HepG2 (cell line): Measurements from ENCODE around the gene CCDC8. TPM values are rescaled to one million over a fixed set of nuclear protein-coding genes. Genes with fewer than 3 reads are reported as not detected.

ENCODE experiments used
- BCL6 ChIP-seq: IDR thresholded peaks from 2 replicates; pipeline ENCODE4 v1.6.1; 2016; ENCODE audit warnings: missing genetic modification reagents, missing compliant biosample characterization
- HDAC1 ChIP-seq: sonication (generic); formaldehyde crosslinking; IDR thresholded peaks from 2 replicates; pipeline ENCODE4 v1.5.1; 2020; ENCODE audit warnings: mild to moderate bottlenecking, missing genetic modification reagents
- MIER3 ChIP-seq: IDR thresholded peaks from 2 replicates; pipeline ENCODE4 v1.6.1; 2016; ENCODE audit warnings: missing compliant biosample characterization, borderline replicate concordance
- PHF8 ChIP-seq: sonication (generic); formaldehyde crosslinking; IDR thresholded peaks from 2 replicates; pipeline ENCODE4 v1.5.0; 2020; ENCODE audit warnings: missing genetic modification reagents
- SKI ChIP-seq: fragments of 450-650 bp; IDR thresholded peaks from one replicate; pipeline ENCODE4 v1.6.1; 2018; ENCODE audit warnings: mild to moderate bottlenecking; ENCODE audit not compliant: partially characterized antibody
- YY1 ChIP-seq: IDR thresholded peaks from 2 replicates; pipeline ENCODE4 v1.6.1; 2011; ENCODE audit warnings: low read length, low read depth, moderate library complexity, mild to moderate bottlenecking; ENCODE audit not compliant: insufficient read depth, insufficient replicate concordance
- ZNF331 ChIP-seq: sonication (generic); formaldehyde crosslinking; IDR thresholded peaks from 2 replicates; pipeline ENCODE4 v1.4.0; 2020; ENCODE audit warnings: missing genetic modification reagents
- ZNF598 ChIP-seq: sonication (generic); formaldehyde crosslinking; IDR thresholded peaks from 2 replicates; pipeline ENCODE4 v1.5.1; 2020; ENCODE audit warnings: mild to moderate bottlenecking, missing genetic modification reagents, borderline replicate concordance
- ZNF709 ChIP-seq: sonication (generic); formaldehyde crosslinking; IDR thresholded peaks from 2 replicates; pipeline ENCODE4 v1.5.0; 2020; ENCODE audit warnings: mild to moderate bottlenecking, missing genetic modification reagents
- polyA plus RNA-seq, 8 experiments: library from polyadenylated mRNA; depleted of rRNA in 3 of 8; stranded (reverse) in 7 of 8; unstranded in 1 of 8; fragments of >200 nt; fragmentation: Illumina TruSeq in 4 of 8; extraction: Trizol in 4 of 8; gene quantifications; 2 replicates each; pipeline versions ENCODE4 v1.2.1 to v1.2.3, GENCODE V29; 2011 to 2016; ENCODE audit warnings: low read depth in 4 of 8, missing spikeins in 1 of 8, mixed read lengths in 1 of 8; ENCODE audit not compliant: insufficient read depth in 1 of 8
- total RNA-seq, 5 experiments: library from RNA; depleted of rRNA; stranded (reverse); fragments of >200 nt; fragmentation: Illumina TruSeq; extraction: Trizol; gene quantifications; 2 replicates each; pipeline ENCODE4 v1.2.3, GENCODE V29; 2016; ENCODE audit warnings: low read depth in 1 of 5
- TF ChIP-seq, protein P1 (sequence below): IDR thresholded peaks from 2 replicates; pipeline ENCODE4 v1.6.1; 2016
- TF ChIP-seq, protein P2 (sequence below): IDR thresholded peaks from 2 replicates; pipeline ENCODE4 v1.6.1; 2016; ENCODE audit warnings: mild to moderate bottlenecking
- TF ChIP-seq, protein P3 (sequence below): sonication (generic); formaldehyde crosslinking; IDR thresholded peaks from 2 replicates; pipeline ENCODE4 v1.4.0; 2020; ENCODE audit warnings: missing genetic modification reagents
- TF ChIP-seq, protein P4 (sequence below): sonication (generic); formaldehyde crosslinking; IDR thresholded peaks from 2 replicates; pipeline ENCODE4 v1.4.0; 2020; ENCODE audit warnings: missing genetic modification reagents
- TF ChIP-seq, protein P5 (sequence below): sonication (generic); formaldehyde crosslinking; IDR thresholded peaks from 2 replicates; pipeline ENCODE4 v1.4.0; 2020; ENCODE audit warnings: missing genetic modification reagents, borderline replicate concordance
- TF ChIP-seq, protein P6 (sequence below): sonication (generic); formaldehyde crosslinking; IDR thresholded peaks from 2 replicates; pipeline ENCODE4 v1.5.0; 2020; ENCODE audit warnings: mild to moderate bottlenecking, missing genetic modification reagents, moderate library complexity

CCDC8 gene
- total and polyA plus RNA-seq, 2 of the 13 experiments (the other 11 are each of a cell fraction or from before 2014, with no cell fraction given) = 0.04 TPM; not detected in 1

- 0 out of 2 replicates have a peak, but pooled peaks have one; percentile 9 for TF ChIP-seq BCL6 (CRISPR knock-in tag)
- TF ChIP-seq, protein P1, sequence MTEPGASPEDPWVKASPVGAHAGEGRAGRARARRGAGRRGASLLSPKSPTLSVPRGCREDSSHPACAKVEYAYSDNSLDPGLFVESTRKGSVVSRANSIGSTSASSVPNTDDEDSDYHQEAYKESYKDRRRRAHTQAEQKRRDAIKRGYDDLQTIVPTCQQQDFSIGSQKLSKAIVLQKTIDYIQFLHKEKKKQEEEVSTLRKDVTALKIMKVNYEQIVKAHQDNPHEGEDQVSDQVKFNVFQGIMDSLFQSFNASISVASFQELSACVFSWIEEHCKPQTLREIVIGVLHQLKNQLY (CRISPR knock-in tag) = peak; percentile 30; the same call in 1 of the 2 replicates
- TF ChIP-seq, protein P2, sequence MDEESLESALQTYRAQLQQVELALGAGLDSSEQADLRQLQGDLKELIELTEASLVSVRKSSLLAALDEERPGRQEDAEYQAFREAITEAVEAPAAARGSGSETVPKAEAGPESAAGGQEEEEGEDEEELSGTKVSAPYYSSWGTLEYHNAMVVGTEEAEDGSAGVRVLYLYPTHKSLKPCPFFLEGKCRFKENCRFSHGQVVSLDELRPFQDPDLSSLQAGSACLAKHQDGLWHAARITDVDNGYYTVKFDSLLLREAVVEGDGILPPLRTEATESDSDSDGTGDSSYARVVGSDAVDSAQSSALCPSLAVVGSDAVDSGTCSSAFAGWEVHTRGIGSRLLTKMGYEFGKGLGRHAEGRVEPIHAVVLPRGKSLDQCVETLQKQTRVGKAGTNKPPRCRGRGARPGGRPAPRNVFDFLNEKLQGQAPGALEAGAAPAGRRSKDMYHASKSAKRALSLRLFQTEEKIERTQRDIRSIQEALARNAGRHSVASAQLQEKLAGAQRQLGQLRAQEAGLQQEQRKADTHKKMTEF (CRISPR knock-in tag) = peak; percentile 80
- TF ChIP-seq, protein P3, sequence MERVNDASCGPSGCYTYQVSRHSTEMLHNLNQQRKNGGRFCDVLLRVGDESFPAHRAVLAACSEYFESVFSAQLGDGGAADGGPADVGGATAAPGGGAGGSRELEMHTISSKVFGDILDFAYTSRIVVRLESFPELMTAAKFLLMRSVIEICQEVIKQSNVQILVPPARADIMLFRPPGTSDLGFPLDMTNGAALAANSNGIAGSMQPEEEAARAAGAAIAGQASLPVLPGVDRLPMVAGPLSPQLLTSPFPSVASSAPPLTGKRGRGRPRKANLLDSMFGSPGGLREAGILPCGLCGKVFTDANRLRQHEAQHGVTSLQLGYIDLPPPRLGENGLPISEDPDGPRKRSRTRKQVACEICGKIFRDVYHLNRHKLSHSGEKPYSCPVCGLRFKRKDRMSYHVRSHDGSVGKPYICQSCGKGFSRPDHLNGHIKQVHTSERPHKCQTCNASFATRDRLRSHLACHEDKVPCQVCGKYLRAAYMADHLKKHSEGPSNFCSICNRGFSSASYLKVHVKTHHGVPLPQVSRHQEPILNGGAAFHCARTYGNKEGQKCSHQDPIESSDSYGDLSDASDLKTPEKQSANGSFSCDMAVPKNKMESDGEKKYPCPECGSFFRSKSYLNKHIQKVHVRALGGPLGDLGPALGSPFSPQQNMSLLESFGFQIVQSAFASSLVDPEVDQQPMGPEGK (CRISPR knock-in tag) = peak; percentile 86
- TF ChIP-seq ZNF598 = 0 out of 2 replicates have a peak, but pooled peaks have one; percentile 51
- TF ChIP-seq, protein P4, sequence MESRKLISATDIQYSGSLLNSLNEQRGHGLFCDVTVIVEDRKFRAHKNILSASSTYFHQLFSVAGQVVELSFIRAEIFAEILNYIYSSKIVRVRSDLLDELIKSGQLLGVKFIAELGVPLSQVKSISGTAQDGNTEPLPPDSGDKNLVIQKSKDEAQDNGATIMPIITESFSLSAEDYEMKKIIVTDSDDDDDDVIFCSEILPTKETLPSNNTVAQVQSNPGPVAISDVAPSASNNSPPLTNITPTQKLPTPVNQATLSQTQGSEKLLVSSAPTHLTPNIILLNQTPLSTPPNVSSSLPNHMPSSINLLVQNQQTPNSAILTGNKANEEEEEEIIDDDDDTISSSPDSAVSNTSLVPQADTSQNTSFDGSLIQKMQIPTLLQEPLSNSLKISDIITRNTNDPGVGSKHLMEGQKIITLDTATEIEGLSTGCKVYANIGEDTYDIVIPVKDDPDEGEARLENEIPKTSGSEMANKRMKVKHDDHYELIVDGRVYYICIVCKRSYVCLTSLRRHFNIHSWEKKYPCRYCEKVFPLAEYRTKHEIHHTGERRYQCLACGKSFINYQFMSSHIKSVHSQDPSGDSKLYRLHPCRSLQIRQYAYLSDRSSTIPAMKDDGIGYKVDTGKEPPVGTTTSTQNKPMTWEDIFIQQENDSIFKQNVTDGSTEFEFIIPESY (CRISPR knock-in tag) = peak; percentile 6; the same call in 1 of the 2 replicates
- TF ChIP-seq ZNF331 (CRISPR knock-in tag) = peak; percentile 45; the same call in 1 of the 2 replicates
- TF ChIP-seq ZNF709 (CRISPR knock-in tag) = 0 out of 2 replicates have a peak, but pooled peaks have one; percentile 51
- TF ChIP-seq MIER3 = peak; percentile 35; the same call in 1 of the 2 replicates
- TF ChIP-seq HDAC1 (CRISPR knock-in tag) = peak; percentile 57; the same call in 1 of the 2 replicates
- peak; percentile 28 for TF ChIP-seq SKI
- TF ChIP-seq, protein P5, sequence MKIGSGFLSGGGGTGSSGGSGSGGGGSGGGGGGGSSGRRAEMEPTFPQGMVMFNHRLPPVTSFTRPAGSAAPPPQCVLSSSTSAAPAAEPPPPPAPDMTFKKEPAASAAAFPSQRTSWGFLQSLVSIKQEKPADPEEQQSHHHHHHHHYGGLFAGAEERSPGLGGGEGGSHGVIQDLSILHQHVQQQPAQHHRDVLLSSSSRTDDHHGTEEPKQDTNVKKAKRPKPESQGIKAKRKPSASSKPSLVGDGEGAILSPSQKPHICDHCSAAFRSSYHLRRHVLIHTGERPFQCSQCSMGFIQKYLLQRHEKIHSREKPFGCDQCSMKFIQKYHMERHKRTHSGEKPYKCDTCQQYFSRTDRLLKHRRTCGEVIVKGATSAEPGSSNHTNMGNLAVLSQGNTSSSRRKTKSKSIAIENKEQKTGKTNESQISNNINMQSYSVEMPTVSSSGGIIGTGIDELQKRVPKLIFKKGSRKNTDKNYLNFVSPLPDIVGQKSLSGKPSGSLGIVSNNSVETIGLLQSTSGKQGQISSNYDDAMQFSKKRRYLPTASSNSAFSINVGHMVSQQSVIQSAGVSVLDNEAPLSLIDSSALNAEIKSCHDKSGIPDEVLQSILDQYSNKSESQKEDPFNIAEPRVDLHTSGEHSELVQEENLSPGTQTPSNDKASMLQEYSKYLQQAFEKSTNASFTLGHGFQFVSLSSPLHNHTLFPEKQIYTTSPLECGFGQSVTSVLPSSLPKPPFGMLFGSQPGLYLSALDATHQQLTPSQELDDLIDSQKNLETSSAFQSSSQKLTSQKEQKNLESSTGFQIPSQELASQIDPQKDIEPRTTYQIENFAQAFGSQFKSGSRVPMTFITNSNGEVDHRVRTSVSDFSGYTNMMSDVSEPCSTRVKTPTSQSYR (CRISPR knock-in tag) = 0 out of 2 replicates have a peak, but pooled peaks have one; percentile 23
- TF ChIP-seq, protein P6, sequence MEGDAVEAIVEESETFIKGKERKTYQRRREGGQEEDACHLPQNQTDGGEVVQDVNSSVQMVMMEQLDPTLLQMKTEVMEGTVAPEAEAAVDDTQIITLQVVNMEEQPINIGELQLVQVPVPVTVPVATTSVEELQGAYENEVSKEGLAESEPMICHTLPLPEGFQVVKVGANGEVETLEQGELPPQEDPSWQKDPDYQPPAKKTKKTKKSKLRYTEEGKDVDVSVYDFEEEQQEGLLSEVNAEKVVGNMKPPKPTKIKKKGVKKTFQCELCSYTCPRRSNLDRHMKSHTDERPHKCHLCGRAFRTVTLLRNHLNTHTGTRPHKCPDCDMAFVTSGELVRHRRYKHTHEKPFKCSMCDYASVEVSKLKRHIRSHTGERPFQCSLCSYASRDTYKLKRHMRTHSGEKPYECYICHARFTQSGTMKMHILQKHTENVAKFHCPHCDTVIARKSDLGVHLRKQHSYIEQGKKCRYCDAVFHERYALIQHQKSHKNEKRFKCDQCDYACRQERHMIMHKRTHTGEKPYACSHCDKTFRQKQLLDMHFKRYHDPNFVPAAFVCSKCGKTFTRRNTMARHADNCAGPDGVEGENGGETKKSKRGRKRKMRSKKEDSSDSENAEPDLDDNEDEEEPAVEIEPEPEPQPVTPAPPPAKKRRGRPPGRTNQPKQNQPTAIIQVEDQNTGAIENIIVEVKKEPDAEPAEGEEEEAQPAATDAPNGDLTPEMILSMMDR (CRISPR knock-in tag) = 0 out of 2 replicates have a peak, but pooled peaks have one; percentile 2
- TF ChIP-seq YY1 = peak; percentile 26
- 0 out of 2 replicates have a peak, but pooled peaks have one; percentile 28 for TF ChIP-seq PHF8 (CRISPR knock-in tag)
Measured at GRCh38 chr19:46415804-46416709, 2.7 kb upstream of the CCDC8 start (continued).
